H1 (cell line): ENCODE data around the gene PYY. TPM values are rescaled to one million over a fixed set of nuclear protein-coding genes. Genes with fewer than 3 reads are reported as not detected.

ENCODE experiments used
- CTCF ChIA-PET: fragments of 300-600 bp; sonication (Branson Sonifier 250); formaldehyde crosslinking; loops from one replicate; lab custom pipeline; 2021; ENCODE audit not compliant: partially characterized antibody; lab: Charles Lee
- POLR2A ChIA-PET: fragments of 300-600 bp; sonication (Branson Sonifier 250); formaldehyde crosslinking; loops from one replicate; lab custom pipeline; 2021; ENCODE audit warnings: inconsistent platforms; ENCODE audit not compliant: partially characterized antibody; lab: Charles Lee
- DNase-seq, 2 experiments: peaks; one replicate each; pipeline versions ENCODE4 v3.0.0 to v3.0.0-alpha.2; 2010 to 2022; ENCODE audit warnings: low spot score in 2 of 2, low read depth in 1 of 2, mixed read lengths in 1 of 2
- FAIRE-seq: peaks from 2 replicates; lab custom pipeline; 2011; peaks lifted over from hg19 to GRCh38; lab: Jason Lieb, UNC
- H2AFZ ChIP-seq: 2 replicates; pipeline ENCODE4 v1.8.1; 2012; ENCODE audit warnings: low read length, inconsistent platforms
- H2AK5ac ChIP-seq: 2 replicates; pipeline ENCODE4 v1.6.1; 2013; ENCODE audit warnings: low read depth, low read length
- H2BK120ac ChIP-seq: replicated peaks from 2 replicates; pipeline ENCODE3; 2013; ENCODE audit warnings: low read depth, low read length, inconsistent platforms
- H2BK12ac ChIP-seq: 2 replicates; pipeline ENCODE4 v1.6.1; 2013; ENCODE audit warnings: low read depth, low read length
- H2BK15ac ChIP-seq: 2 replicates; pipeline ENCODE4 v1.6.1; 2013; ENCODE audit warnings: low read length
- H2BK20ac ChIP-seq: 2 replicates; pipeline ENCODE4 v1.6.1; 2013; ENCODE audit warnings: low read length
- H2BK5ac ChIP-seq: 2 replicates; pipeline ENCODE4 v1.6.1; 2013; ENCODE audit warnings: low read depth, low read length
- H3K14ac ChIP-seq: 2 replicates; pipeline ENCODE4 v1.6.1; 2013; ENCODE audit warnings: inconsistent platforms; ENCODE audit not compliant: insufficient read length
- H3K18ac ChIP-seq: 2 replicates; pipeline ENCODE4 v1.6.1; 2013; ENCODE audit warnings: low read length; ENCODE audit errors: extremely low read depth
- H3K23ac ChIP-seq: 2 replicates; pipeline ENCODE4 v1.6.1; 2013; ENCODE audit warnings: inconsistent platforms; ENCODE audit not compliant: insufficient read length
- H3K23me2 ChIP-seq: 2 replicates; pipeline ENCODE4 v1.6.1; 2013; ENCODE audit warnings: low read depth, low read length
- H3K27ac ChIP-seq: 2 replicates; pipeline ENCODE4 v1.6.1; 2011; ENCODE audit warnings: low read depth, low read length, inconsistent platforms
- H3K27me3 ChIP-seq, 4 experiments: replicated peaks in 1 of 4; 1 replicate in 1 of 4; 2 replicates in 3 of 4; pipeline versions ENCODE4 v1.6.1 to v1.8.1; 2011 to 2013; ENCODE audit warnings: low read length in 3 of 4, mild to moderate bottlenecking in 3 of 4, inconsistent platforms in 2 of 4, mixed read lengths in 2 of 4, moderate library complexity in 1 of 4; ENCODE audit not compliant: control insufficient read depth in 3 of 4, insufficient read depth in 3 of 4; ENCODE audit errors: extremely low read depth in 1 of 4
- H3K36me3 ChIP-seq, 4 experiments: 2 replicates each; pipeline versions ENCODE4 v1.6.1 to v1.8.1; 2011 to 2013; ENCODE audit warnings: mild to moderate bottlenecking in 4 of 4, low read length in 3 of 4, moderate library complexity in 2 of 4, control low read depth in 1 of 4, inconsistent platforms in 1 of 4; ENCODE audit not compliant: insufficient read depth in 4 of 4, control insufficient read depth in 2 of 4
- H3K4ac ChIP-seq: replicated peaks from 2 replicates; pipeline ENCODE3; 2013; ENCODE audit warnings: low read length, low read depth, mixed read lengths, inconsistent platforms; ENCODE audit not compliant: insufficient read length
- H3K4me1 ChIP-seq, 4 experiments: replicated peaks in 1 of 4; 1 replicate in 1 of 4; 2 replicates in 3 of 4; pipeline versions ENCODE4 v1.6.1 to v1.8.1; 2011 to 2013; ENCODE audit warnings: low read length in 3 of 4, inconsistent platforms in 2 of 4, mixed read lengths in 1 of 4; ENCODE audit not compliant: insufficient read depth in 4 of 4, control insufficient read depth in 3 of 4
- H3K4me2 ChIP-seq, 2 experiments: 2 replicates each; pipeline versions ENCODE4 v1.6.1 to v1.8.1; 2011 to 2013; ENCODE audit warnings: low read depth in 2 of 2, low read length in 2 of 2, control low read depth in 1 of 2, inconsistent platforms in 1 of 2, mild to moderate bottlenecking in 1 of 2; ENCODE audit not compliant: insufficient read depth in 1 of 2
- H3K4me3 ChIP-seq, 4 experiments: fragments of 200-600, 300-600 bp in 1 of 4; sonication (generic), shearing (Covaris generic), sonication (Bioruptor Twin) in 1 of 4; 2 replicates each; pipeline versions ENCODE4 v1.5.1 to v1.8.1; 2011 to 2016; ENCODE audit warnings: low read length in 4 of 4, low read depth in 3 of 4, control low read depth in 2 of 4, inconsistent platforms in 2 of 4, mild to moderate bottlenecking in 2 of 4, mixed read lengths in 1 of 4, moderate library complexity in 1 of 4; ENCODE audit not compliant: insufficient read depth in 2 of 4; ENCODE audit errors: extremely low read depth in 1 of 4
- H3K56ac ChIP-seq: replicated peaks from 2 replicates; pipeline ENCODE3; 2013; ENCODE audit warnings: low read depth, mild to moderate bottlenecking, mixed read lengths, low read length, inconsistent platforms; ENCODE audit not compliant: insufficient read length
- H3K79me1 ChIP-seq: 2 replicates; pipeline ENCODE4 v1.6.1; 2013; ENCODE audit warnings: low read depth, low read length, control low read depth
- H3K79me2 ChIP-seq, 2 experiments: 2 replicates each; pipeline versions ENCODE4 v1.6.1 to v1.8.1; 2012 to 2013; ENCODE audit warnings: low read length in 2 of 2, mild to moderate bottlenecking in 2 of 2, inconsistent platforms in 1 of 2; ENCODE audit not compliant: insufficient read depth in 2 of 2, control insufficient read depth in 1 of 2
- H3K9ac ChIP-seq, 4 experiments: replicated peaks in 1 of 4; 1 replicate in 1 of 4; 2 replicates in 3 of 4; pipeline versions ENCODE4 v1.6.1 to v1.8.1; 2011 to 2013; ENCODE audit warnings: low read depth in 3 of 4, low read length in 3 of 4, control low read depth in 2 of 4, mild to moderate bottlenecking in 2 of 4, moderate library complexity in 2 of 4, inconsistent platforms in 1 of 4; ENCODE audit errors: extremely low read depth in 1 of 4
- H3K9me3 ChIP-seq, 2 experiments: 2 replicates each; pipeline versions ENCODE4 v1.6.1 to v1.8.1; 2012 to 2013; ENCODE audit warnings: mild to moderate bottlenecking in 2 of 2, moderate library complexity in 2 of 2, control low read depth in 1 of 2, inconsistent platforms in 1 of 2, low read depth in 1 of 2, low read length in 1 of 2, mixed read lengths in 1 of 2; ENCODE audit not compliant: insufficient read depth in 2 of 2
- H4K20me1 ChIP-seq, 2 experiments: replicated peaks in 1 of 2; 2 replicates each; pipeline versions ENCODE3 to v1.8.1; 2011 to 2013; ENCODE audit warnings: inconsistent platforms in 2 of 2, low read length in 2 of 2, mild to moderate bottlenecking in 1 of 2; ENCODE audit not compliant: insufficient read depth in 2 of 2, control insufficient read depth in 1 of 2
- H4K5ac ChIP-seq: 2 replicates; pipeline ENCODE4 v1.6.1; 2013; ENCODE audit warnings: low read length, low read depth, mixed read lengths, inconsistent platforms; ENCODE audit not compliant: insufficient read length
- H4K8ac ChIP-seq: 2 replicates; pipeline ENCODE4 v1.8.0; 2013; ENCODE audit warnings: mild to moderate bottlenecking, moderate library complexity, low read length, inconsistent platforms; ENCODE audit not compliant: insufficient read depth; ENCODE audit errors: extremely low read depth
- H4K91ac ChIP-seq: replicated peaks from 2 replicates; pipeline ENCODE3; 2013; ENCODE audit warnings: low read length, mixed read lengths, inconsistent platforms; ENCODE audit not compliant: insufficient read length
- ASH2L ChIP-seq: fragments of 200-600, 300-600 bp; sonication (generic); IDR thresholded peaks from one replicate; pipeline ENCODE4 v1.7.1; 2017; ENCODE audit warnings: low read length
- CHD2 ChIP-seq: IDR thresholded peaks from 2 replicates; pipeline ENCODE4 v1.6.1; 2012; ENCODE audit warnings: low read length, improper control_type of control experiment
- CREB1 ChIP-seq: IDR thresholded peaks from 2 replicates; pipeline ENCODE4 v1.6.1; 2012; ENCODE audit warnings: inconsistent platforms
- FOSL1 ChIP-seq: IDR thresholded peaks from 2 replicates; pipeline ENCODE4 v1.6.1; 2011; ENCODE audit warnings: mild to moderate bottlenecking, low read depth, low read length, moderate library complexity; ENCODE audit not compliant: insufficient read depth
- GTF2F1 ChIP-seq: IDR thresholded peaks from 2 replicates; pipeline ENCODE4 v1.6.1; 2012; ENCODE audit warnings: low read depth, low read length, improper control_type of control experiment, borderline replicate concordance
- KDM1A ChIP-seq: fragments of 200-600, 300-600 bp; sonication (generic); IDR thresholded peaks from 2 replicates; pipeline ENCODE4 v1.7.1; 2016; ENCODE audit warnings: mild to moderate bottlenecking, low read length, borderline replicate concordance
- KDM4A ChIP-seq: IDR thresholded peaks from one replicate; pipeline ENCODE4 v1.7.1; 2012; ENCODE audit warnings: low read depth, mild to moderate bottlenecking, moderate library complexity, low read length, inconsistent platforms; ENCODE audit not compliant: severe bottlenecking
- RBBP5 ChIP-seq: IDR thresholded peaks from 2 replicates; pipeline ENCODE4 v1.7.1; 2012; ENCODE audit warnings: low read depth, mild to moderate bottlenecking, inconsistent platforms, low read length, moderate library complexity, borderline replicate concordance
- SIRT6 ChIP-seq: IDR thresholded peaks from one replicate; pipeline ENCODE4 v1.7.1; 2012; ENCODE audit warnings: low read length, inconsistent platforms
- SRF ChIP-seq: IDR thresholded peaks from 2 replicates; pipeline ENCODE4 v1.6.1; 2011; ENCODE audit warnings: mild to moderate bottlenecking, low read depth, low read length, moderate library complexity
- SUZ12 ChIP-seq: fragments of 200-600 bp; sonication (generic); IDR thresholded peaks from 2 replicates; pipeline ENCODE4 v1.6.1; 2012; ENCODE audit warnings: mild to moderate bottlenecking, inconsistent platforms, low read length, moderate library complexity, mixed read lengths
- ZNF274 ChIP-seq: IDR thresholded peaks from 2 replicates; pipeline ENCODE4 v1.7.0; 2012; ENCODE audit warnings: low read length, borderline replicate concordance; ENCODE audit errors: extremely low read depth
- WGBS, 2 experiments: shearing (Covaris generic) in 1 of 2; methylation state at CpG; one replicate each; pipeline versions ENCODE4 v1.1.6 to v1.1.7; 2013 to 2015; ENCODE audit warnings: low lambda C conversion rate in 2 of 2, mixed read lengths in 2 of 2, inconsistent platforms in 1 of 2, low coverage in 1 of 2, missing lambda C conversion rate in 1 of 2; ENCODE audit not compliant: insufficient replicate concordance in 2 of 2, insufficient coverage in 1 of 2, insufficient read length in 1 of 2; ENCODE audit errors: extremely low coverage in 1 of 2, missing lambda C conversion rate in 1 of 2; 5-methylcytosine and 5-hydroxymethylcytosine counted together
- polyA plus RNA-seq, 7 experiments: library from polyadenylated mRNA; depleted of rRNA in 3 of 7; stranded (reverse) in 5 of 7; unstranded in 2 of 7; fragments of >200 nt in 5 of 7; fragments of 200-250 nt in 2 of 7; gene quantifications; 1 replicate in 5 of 7; 2 replicates in 1 of 7; 4 replicates in 1 of 7; pipeline versions ENCODE4 v1.2.1 to v1.2.3, GENCODE V29; 2011 to 2013; ENCODE audit warnings: missing spikeins in 2 of 7, mixed read lengths in 2 of 7
- total RNA-seq: library from RNA; stranded (reverse); fragmentation: NEBNext Ultra II Directional; extraction: Animal tissue kit (Norgen Biotek cat#: 25700); gene quantifications from 2 replicates; pipeline ENCODE4 v1.2.1, GENCODE V29; 2021

PYY gene
- total and polyA plus RNA-seq, 2 of the 8 experiments (the other 6 are each of a cell fraction or from before 2014, with no cell fraction given) = 0.93 to 3.4 TPM

DNA sequence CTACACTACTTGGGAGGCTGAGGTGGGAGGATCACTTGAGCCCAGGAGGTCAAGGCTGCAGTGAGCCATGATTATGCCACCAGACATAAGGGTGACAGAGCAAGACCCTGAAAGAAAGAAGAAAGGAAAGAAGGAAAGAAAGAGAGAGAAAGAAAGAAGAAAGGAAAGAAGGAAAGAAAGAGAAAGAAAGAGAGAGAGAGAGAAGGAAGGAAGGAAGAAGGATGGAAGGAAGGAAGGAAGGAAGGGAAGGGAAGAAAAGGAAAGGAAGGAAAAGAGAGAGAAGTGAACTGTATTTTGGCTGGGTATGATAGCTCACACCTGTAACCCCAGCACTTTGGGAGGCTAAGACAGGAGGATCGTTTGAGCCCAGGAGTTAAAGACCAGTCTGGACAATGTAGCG lies 24.3 kb upstream of the PYY start:
- H4K91ac ChIP-seq = no peak overlapping the region
- H2BK20ac ChIP-seq = no peak overlapping the region
- no peak overlapping the region for H3K14ac ChIP-seq
- no peak overlapping the region for H4K5ac ChIP-seq
- H2AK5ac ChIP-seq = no peak overlapping the region
- FAIRE-seq (no peak), DNase-seq (no peak)
- H4K20me1 ChIP-seq = no peaks in the 10 kb centered on the region
- no peak overlapping the region for H3K27ac ChIP-seq
- peaks cover 0 to 5% (median 4%) of the 10 kb centered on the region in 4 experiments; a peak in 3 of 7 replicates for H3K27me3 ChIP-seq
- H2BK12ac ChIP-seq = no peak overlapping the region
- no peak overlapping the region for H2AFZ ChIP-seq
- no peak overlapping the region for H2BK15ac ChIP-seq
- ChIA-PET POLR2A (no interaction called here), CTCF (no interaction called here)
- no peaks in the 10 kb centered on the region for H3K4me1 ChIP-seq
- H3K4me3 ChIP-seq = no peak overlapping the region
- H2BK120ac ChIP-seq = no peak overlapping the region
- no peak overlapping the region for H3K4me2 ChIP-seq
- H2BK5ac ChIP-seq = no peak overlapping the region
- WGBS, 2 experiments = 73% methylated on average over 2 of the region's 2 CpGs; no CpG with 5 or more reads in 1 of the 2 experiments
- H3K56ac ChIP-seq = no peak overlapping the region
- no peaks in the 10 kb centered on the region for H3K9me3 ChIP-seq
- no peak overlapping the region for H3K9ac ChIP-seq
- no peak overlapping the region for H4K8ac ChIP-seq
- H3K23ac ChIP-seq = no peak overlapping the region
- TF ChIP-seq KDM1A = no peak
- TF ChIP-seq CHD2 = no peak
- TF ChIP-seq SRF = no peak
- no peak for TF ChIP-seq KDM4A
- TF ChIP-seq SUZ12 = no peak
- TF ChIP-seq ZNF274 = no peak
- no peak for TF ChIP-seq FOSL1
- TF ChIP-seq CREB1 = no peak
- TF ChIP-seq RBBP5 = no peak
- no peak for TF ChIP-seq GTF2F1
- TF ChIP-seq ASH2L = no peak
- no peak for TF ChIP-seq SIRT6
- H3K36me3 ChIP-seq = no peaks in the 10 kb centered on the region
- no peak overlapping the region for H3K18ac ChIP-seq
- no peak overlapping the region for H3K4ac ChIP-seq
- H3K79me2 ChIP-seq = no peaks in the 10 kb centered on the region
- no peaks in the 10 kb centered on the region for H3K79me1 ChIP-seq
- H3K23me2 ChIP-seq = no peaks in the 10 kb centered on the region
